ENCODE measurements around the gene C1D.

GRCh38 chr2:68062680-68063387 is at the start of gene C1D:
- TF ChIP-seq CTCF (conservative IDR thresholded peaks at IDR 0.05; ENCODE audit: low read depth, low read length) (no peak), EZH2 (IDR thresholded peaks at IDR 0.05; ENCODE audit: borderline replicate concordance, low read depth, low read length, poor library complexity, severe bottlenecking) (no peak)
